ENCODE results near the gene CCDC150. TPM values are rescaled to one million over a fixed set of nuclear protein-coding genes. Genes with fewer than 3 reads are reported as not detected.

Gene CCDC150
- total and polyA plus RNA-seq, 2 donors (not counting 1 experiment from before 2014, with no cell fraction given): 0.70 to 4.9 TPM

DNA sequence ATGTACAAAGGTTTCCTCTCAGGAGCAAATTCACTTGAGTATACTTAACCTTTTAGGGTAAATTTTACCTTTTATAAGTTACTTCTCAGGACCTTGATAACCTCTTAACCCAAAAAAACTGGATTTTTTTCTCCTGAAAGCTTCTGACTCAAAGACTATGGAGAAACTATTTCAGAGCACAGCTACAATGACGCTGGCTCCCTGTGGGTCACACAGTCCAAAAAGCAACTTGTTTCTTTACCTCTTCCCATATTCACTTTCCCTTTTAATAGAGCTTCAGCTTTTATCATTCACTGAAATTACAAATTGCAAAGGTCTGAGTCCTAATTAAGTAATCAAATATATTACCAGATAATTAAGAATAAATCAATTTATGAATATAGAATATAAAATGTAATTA is 127.6 kb downstream of the CCDC150 start:
- H2AFZ ChIP-seq (ENCODE audit: insufficient read depth, low read depth, low read length, poor library complexity, severe bottlenecking): no peak overlapping the region
- no peaks in the 10 kb centered on the region for H3K9me3 Mint-ChIP-seq (ENCODE audit: insufficient read depth)
- H3K27me3 ChIP-seq (replicated peaks in 1 of 4; ENCODE audit: control extremely low read depth in 1 of 4, control insufficient read depth in 3 of 4, insufficient read depth in 4 of 4, low read length in 3 of 4): no peaks in the 10 kb centered on the region
- no peak overlapping the region for H3K4me3 Mint-ChIP-seq
- ATAC-seq (ENCODE audit: low read depth): no peak
- H3K9me3 ChIP-seq (ENCODE audit: control extremely low read depth in 1 of 3, control insufficient read depth in 2 of 3, insufficient read depth in 1 of 3, low read length in 2 of 3): no peaks in the 10 kb centered on the region
- no peaks in the 10 kb centered on the region for H3K4me1 Mint-ChIP-seq
- H3K4me3 ChIP-seq (ENCODE audit: control extremely low read depth in 1 of 5, extremely low read depth in 1 of 5, insufficient read depth in 1 of 5, low read depth in 2 of 5, low read length in 4 of 5): no peak overlapping the region
- TF ChIP-seq, protein P1, sequence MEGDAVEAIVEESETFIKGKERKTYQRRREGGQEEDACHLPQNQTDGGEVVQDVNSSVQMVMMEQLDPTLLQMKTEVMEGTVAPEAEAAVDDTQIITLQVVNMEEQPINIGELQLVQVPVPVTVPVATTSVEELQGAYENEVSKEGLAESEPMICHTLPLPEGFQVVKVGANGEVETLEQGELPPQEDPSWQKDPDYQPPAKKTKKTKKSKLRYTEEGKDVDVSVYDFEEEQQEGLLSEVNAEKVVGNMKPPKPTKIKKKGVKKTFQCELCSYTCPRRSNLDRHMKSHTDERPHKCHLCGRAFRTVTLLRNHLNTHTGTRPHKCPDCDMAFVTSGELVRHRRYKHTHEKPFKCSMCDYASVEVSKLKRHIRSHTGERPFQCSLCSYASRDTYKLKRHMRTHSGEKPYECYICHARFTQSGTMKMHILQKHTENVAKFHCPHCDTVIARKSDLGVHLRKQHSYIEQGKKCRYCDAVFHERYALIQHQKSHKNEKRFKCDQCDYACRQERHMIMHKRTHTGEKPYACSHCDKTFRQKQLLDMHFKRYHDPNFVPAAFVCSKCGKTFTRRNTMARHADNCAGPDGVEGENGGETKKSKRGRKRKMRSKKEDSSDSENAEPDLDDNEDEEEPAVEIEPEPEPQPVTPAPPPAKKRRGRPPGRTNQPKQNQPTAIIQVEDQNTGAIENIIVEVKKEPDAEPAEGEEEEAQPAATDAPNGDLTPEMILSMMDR (IDR thresholded peaks at IDR 0.05): no peak
- TF ChIP-seq EZH2 (IDR thresholded peaks at IDR 0.05; ENCODE audit: borderline replicate concordance, insufficient read depth, low read depth, low read length, poor library complexity, severe bottlenecking): no peak
- no peaks in the 10 kb centered on the region for H3K27me3 Mint-ChIP-seq
- ChIA-PET CTCF (no interaction called here), POLR2A (no interaction called here)
- no peaks in the 10 kb centered on the region for H3K4me1 ChIP-seq (ENCODE audit: control insufficient read depth in 2 of 2, insufficient read depth in 2 of 2, low read length in 2 of 2)
- no peaks in the 10 kb centered on the region for H3K79me2 ChIP-seq (ENCODE audit: control insufficient read depth, insufficient read depth, low read length)
- H4K20me1 ChIP-seq (ENCODE audit: control insufficient read depth, insufficient read depth, low read length, poor library complexity, severe bottlenecking): no peaks in the 10 kb centered on the region
- intact Hi-C loops (cut with micrococcal nuclease): no loop called here
- no peak for DNase-seq
- H3K36me3 ChIP-seq (replicated peaks in 1 of 2; ENCODE audit: control extremely low read depth in 1 of 2, control insufficient read depth in 1 of 2, extremely low read depth in 1 of 2, insufficient read depth in 2 of 2, low read length in 1 of 2): peaks cover 6 to 48% of the 10 kb centered on the region in 2 experiments
- H3K27ac ChIP-seq (ENCODE audit: low read length in 2 of 2): no peak overlapping the region
- 90% methylated on average over 1 of the region's 1 CpG for WGBS (ENCODE audit: insufficient coverage)
- no peak overlapping the region for H3K9ac ChIP-seq (ENCODE audit: low read length)
- no peak overlapping the region for H3K27ac Mint-ChIP-seq
- H3K4me2 ChIP-seq (replicated peaks; ENCODE audit: low read depth, low read length, poor library complexity, severe bottlenecking): no peak overlapping the region

Small RNA genes within 50 kb of the gene (small RNA-seq; reads per million reads assigned to genes)
- not detected for gene RF00424 (ENCODE audit: insufficient read length, low read depth, low replicate concordance)

Other genes with a start within 250 kb of the CCDC150 start
- 0.57 and 0.70 TPM in 2 replicates for gene HECW2, start 46.2 kb upstream of the CCDC150 start, total RNA-seq
- gene HECW2, start 46.2 kb upstream of the CCDC150 start, polyA plus RNA-seq: 0.22 and 0.27 TPM in 2 replicates
- 35.2 and 41.9 TPM in 2 replicates for gene GTF3C3, start 160.0 kb downstream of the CCDC150 start, total RNA-seq
- gene GTF3C3, start 160.0 kb downstream of the CCDC150 start, polyA plus RNA-seq: 12.5 and 16.6 TPM in 2 replicates
- not detected in 2 replicates for gene C2orf66, start 169.6 kb downstream of the CCDC150 start, total RNA-seq
- gene C2orf66, start 169.6 kb downstream of the CCDC150 start, polyA plus RNA-seq: not detected in 2 replicates

Data from B cell (primary cell).